Neural progenitor cell (in vitro differentiated cells): Measurements from ENCODE around the gene TMEM143. TPM values are rescaled to one million over a fixed set of nuclear protein-coding genes. Genes with fewer than 3 reads are reported as not detected.
"Not testable (repeated sequence)": the region's sequence is repeated elsewhere in the genome, so short reads cannot be mapped to it uniquely, and the experiment has no call there.

ENCODE experiments used
- DNase-seq: peaks from one replicate; pipeline ENCODE4 v3.0.0-alpha.2; 2016; ENCODE audit warnings: low spot score
- H2AFZ ChIP-seq: fragments of 200-600 bp; sonication (generic); replicated peaks from 2 replicates; pipeline ENCODE4 v1.6.1; 2016; ENCODE audit warnings: antibody characterized with exemption
- H3F3A ChIP-seq: fragments of 200-600 bp; sonication (generic); 2 replicates; pipeline ENCODE4 v1.6.1; 2016; ENCODE audit warnings: antibody characterized with exemption, low read depth
- H3K27ac ChIP-seq: fragments of 200-600 bp; sonication (generic); 2 replicates; pipeline ENCODE4 v1.5.1; 2016; ENCODE audit warnings: mild to moderate bottlenecking
- H3K27me3 ChIP-seq: fragments of 200-600 bp; sonication (generic); 2 replicates; pipeline ENCODE4 v1.6.1; 2016; ENCODE audit warnings: mild to moderate bottlenecking, moderate library complexity
- H3K36me3 ChIP-seq: fragments of 200-600 bp; sonication (generic); 2 replicates; pipeline ENCODE4 v1.5.1; 2016
- H3K4me1 ChIP-seq: fragments of 200-600 bp; sonication (generic); 2 replicates; pipeline ENCODE4 v1.6.1; 2016; ENCODE audit warnings: mixed run types
- H3K4me2 ChIP-seq: fragments of 200-600 bp; sonication (generic); 2 replicates; pipeline ENCODE4 v1.6.1; 2016
- H3K4me3 ChIP-seq: fragments of 200-600 bp; sonication (generic); 2 replicates; pipeline ENCODE4 v1.5.1; 2016
- H3K79me2 ChIP-seq: fragments of 200-600 bp; sonication (generic); 2 replicates; pipeline ENCODE4 v1.6.1; 2016; ENCODE audit warnings: low read depth
- H3K9ac ChIP-seq: fragments of 200-600 bp; sonication (generic); 2 replicates; pipeline ENCODE4 v1.6.1; 2016
- H3K9me3 ChIP-seq: fragments of 200-600 bp; sonication (generic); 2 replicates; pipeline ENCODE4 v1.5.1; 2016; ENCODE audit warnings: low read depth
- H4K20me1 ChIP-seq: fragments of 200-600 bp; sonication (generic); 2 replicates; pipeline ENCODE4 v1.6.1; 2016; ENCODE audit warnings: low read depth
- H3K27ac Mint-ChIP-seq: 3 replicates; pipeline ENCODE4 v1.8.0; 2021; ENCODE audit warnings: mixed read lengths
- H3K27me3 Mint-ChIP-seq: 2 replicates; pipeline ENCODE4 v1.8.0; 2022; ENCODE audit warnings: low read depth, mild to moderate bottlenecking, inconsistent platforms, moderate library complexity, mixed read lengths; ENCODE audit not compliant: insufficient read depth
- H3K36me3 Mint-ChIP-seq: 3 replicates; pipeline ENCODE4 v1.8.0; 2021; ENCODE audit warnings: mixed read lengths
- H3K4me1 Mint-ChIP-seq: 3 replicates; pipeline ENCODE4 v1.8.0; 2021; ENCODE audit warnings: mixed read lengths
- H3K4me3 Mint-ChIP-seq: 3 replicates; pipeline ENCODE4 v1.8.0; 2021; ENCODE audit warnings: mild to moderate bottlenecking, moderate library complexity, mixed read lengths
- H3K9me3 Mint-ChIP-seq: 3 replicates; pipeline ENCODE4 v1.8.0; 2020; ENCODE audit warnings: mixed read lengths
- CTCF ChIP-seq: fragments of 200-600 bp; sonication (generic); IDR thresholded peaks from 2 replicates; pipeline ENCODE4 v1.5.1; 2017; ENCODE audit warnings: antibody characterized with exemption, mild to moderate bottlenecking
- EZH2 ChIP-seq: fragments of 200-600 bp; sonication (generic); IDR thresholded peaks from 2 replicates; pipeline ENCODE4 v1.6.1; 2017; ENCODE audit warnings: antibody characterized with exemption, mild to moderate bottlenecking, moderate library complexity
- EZH2phosphoT487 ChIP-seq: fragments of 200-600 bp; sonication (generic); IDR thresholded peaks from 2 replicates; pipeline ENCODE4 v1.6.1; 2017; ENCODE audit warnings: antibody characterized with exemption
- total RNA-seq: library from RNA; depleted of rRNA; stranded (reverse); fragments of >200 nt; gene quantifications from 2 replicates; pipeline ENCODE4 v1.2.3, GENCODE V29; 2015; ENCODE audit warnings: low replicate concordance

Gene TMEM143
- total RNA-seq, 1 donor from 2014 or later = 3.1 TPM

GRCh38 chr19:48318286-48318987 is 45.3 kb downstream of the TMEM143 start:
- Histone ChIP-seq H3K4me2 (no peak overlapping the region), H3K27ac (no peak overlapping the region), H3K27me3 (no peaks in the 10 kb centered on the region), H4K20me1 (no peaks in the 10 kb centered on the region), H3K4me3 (no peak overlapping the region), H2AFZ (no peak overlapping the region), H3K9ac (no peak overlapping the region), H3K79me2 (no peaks in the 10 kb centered on the region), H3K4me1 (no peaks in the 10 kb centered on the region), H3K9me3 (no peaks in the 10 kb centered on the region), H3F3A (peaks cover 20% of the 10 kb centered on the region), H3K36me3 (no peaks in the 10 kb centered on the region)
- Mint-ChIP-seq H3K36me3 (no peaks in the 10 kb centered on the region), H3K27me3 (peaks cover 10% of the 10 kb centered on the region), H3K9me3 (no peaks in the 10 kb centered on the region), H3K27ac (no peak overlapping the region), H3K4me3 (no peak overlapping the region), H3K4me1 (peaks cover 39% of the 10 kb centered on the region)
- no peak for TF ChIP-seq CTCF
- TF ChIP-seq EZH2phosphoT487 = no peak
- TF ChIP-seq EZH2 = no peak
- no peak for DNase-seq

DNA sequence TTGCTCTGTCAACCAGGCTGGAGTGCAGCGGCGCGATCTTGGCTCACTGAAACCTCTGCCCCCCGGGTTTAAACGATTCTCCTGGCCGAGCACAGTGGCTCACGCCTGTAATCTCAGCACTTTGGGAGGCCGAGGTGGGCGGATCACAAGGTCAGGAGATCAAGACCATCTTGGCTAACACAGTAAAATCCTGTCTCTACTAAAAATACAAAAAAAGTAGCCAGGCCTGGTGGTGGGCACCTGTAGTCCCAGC is 46.1 kb downstream of the TMEM143 start:
- H3K27ac Mint-ChIP-seq = not testable (repeated sequence)

GRCh38 chr19:48315712-48316111 is 48.0 kb downstream of the TMEM143 start:
- H2AFZ ChIP-seq = no peak overlapping the region
- TF ChIP-seq CTCF (no peak), EZH2phosphoT487 (no peak), EZH2 (no peak)
- no peak overlapping the region for H3K4me2 ChIP-seq
- no peaks in the 10 kb centered on the region for H4K20me1 ChIP-seq
- H3K36me3 ChIP-seq = no peaks in the 10 kb centered on the region
- H3K4me3 ChIP-seq = no peak overlapping the region
- no peaks in the 10 kb centered on the region for H3K9me3 ChIP-seq
- no peaks in the 10 kb centered on the region for H3K79me2 ChIP-seq
- H3K4me1 Mint-ChIP-seq = peaks cover 21% of the 10 kb centered on the region
- peaks cover 16% of the 10 kb centered on the region for H3K27me3 Mint-ChIP-seq
- H3K9ac ChIP-seq = no peak overlapping the region
- H3F3A ChIP-seq = peaks cover 9% of the 10 kb centered on the region
- H3K27me3 ChIP-seq = no peaks in the 10 kb centered on the region
- no peaks in the 10 kb centered on the region for H3K9me3 Mint-ChIP-seq
- no peak overlapping the region for H3K27ac Mint-ChIP-seq
- no peaks in the 10 kb centered on the region for H3K4me1 ChIP-seq
- H3K27ac ChIP-seq = no peak overlapping the region
- no peak for DNase-seq
- no peaks in the 10 kb centered on the region for H3K36me3 Mint-ChIP-seq
- H3K4me3 Mint-ChIP-seq = no peak overlapping the region

More for the DNA sequence above, 46.1 kb downstream of the TMEM143 start:
- not testable (repeated sequence) for H3K9me3 ChIP-seq, H3K4me3 Mint-ChIP-seq, H3K9ac ChIP-seq, H2AFZ ChIP-seq, H3K36me3 ChIP-seq, H3K27me3 ChIP-seq, H3K4me3 ChIP-seq, H4K20me1 ChIP-seq, H3K4me1 ChIP-seq, H3K27ac ChIP-seq, H3K79me2 ChIP-seq, H3K9me3 Mint-ChIP-seq, DNase-seq, H3K4me2 ChIP-seq, H3K36me3 Mint-ChIP-seq
- H3K4me1 Mint-ChIP-seq = peaks cover 35% of the 10 kb centered on the region
- peaks cover 15% of the 10 kb centered on the region for H3K27me3 Mint-ChIP-seq
- peaks cover 16% of the 10 kb centered on the region for H3F3A ChIP-seq

DNA sequence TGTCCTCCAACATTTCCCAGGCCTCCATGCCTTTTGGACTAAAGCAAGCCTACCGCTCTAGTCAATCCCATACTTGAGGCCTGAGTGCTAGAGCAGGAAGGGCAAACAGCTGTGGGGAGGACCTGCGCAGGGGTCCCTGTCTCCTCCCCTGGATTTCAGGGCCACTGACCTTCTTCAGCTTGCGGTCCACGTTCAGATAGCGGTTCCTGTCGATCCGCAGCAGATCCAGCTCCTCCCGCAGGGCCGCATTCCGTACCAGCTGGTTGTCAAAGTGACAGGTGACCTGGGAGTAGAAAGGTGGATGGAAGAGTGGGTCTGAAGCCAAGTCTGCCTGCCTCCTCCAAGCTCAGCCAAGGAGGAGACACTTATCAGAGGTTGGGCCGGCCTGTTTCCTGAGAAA is 52.4 kb downstream of the TMEM143 start:
- no peaks in the 10 kb centered on the region for H3K9me3 Mint-ChIP-seq
- DNase-seq = no peak
- Histone ChIP-seq H3K9ac (no peak overlapping the region), H3K4me2 (no peak overlapping the region), H2AFZ (no peak overlapping the region), H4K20me1 (no peaks in the 10 kb centered on the region), H3F3A (no peaks in the 10 kb centered on the region), H3K79me2 (no peaks in the 10 kb centered on the region), H3K27me3 (no peaks in the 10 kb centered on the region), H3K4me3 (no peak overlapping the region), H3K4me1 (peaks cover 9% of the 10 kb centered on the region), H3K27ac (no peak overlapping the region), H3K36me3 (no peaks in the 10 kb centered on the region), H3K9me3 (no peaks in the 10 kb centered on the region)
- H3K27ac Mint-ChIP-seq = no peak overlapping the region
- peaks cover 3% of the 10 kb centered on the region for H3K36me3 Mint-ChIP-seq
- peaks cover 12% of the 10 kb centered on the region for H3K4me1 Mint-ChIP-seq
- H3K4me3 Mint-ChIP-seq = no peak overlapping the region
- TF ChIP-seq CTCF (no peak), EZH2phosphoT487 (no peak), EZH2 (no peak)
- peaks cover 15% of the 10 kb centered on the region for H3K27me3 Mint-ChIP-seq
